Stimulated activated CD8-positive, alpha-beta memory T cell treated with anti-CD3 and anti-CD28 coated beads, Interleukin-2, amount 100 ng/mL, for 48 hours (primary cell): ENCODE data around the gene PFKP.

Experiments used
- DNase-seq, 2 donors: peaks; one replicate each; pipeline ENCODE4 v3.0.0-alpha.2; 2020; ENCODE audit warnings: low read depth in 2 of 2

Gene PFKP

DNA sequence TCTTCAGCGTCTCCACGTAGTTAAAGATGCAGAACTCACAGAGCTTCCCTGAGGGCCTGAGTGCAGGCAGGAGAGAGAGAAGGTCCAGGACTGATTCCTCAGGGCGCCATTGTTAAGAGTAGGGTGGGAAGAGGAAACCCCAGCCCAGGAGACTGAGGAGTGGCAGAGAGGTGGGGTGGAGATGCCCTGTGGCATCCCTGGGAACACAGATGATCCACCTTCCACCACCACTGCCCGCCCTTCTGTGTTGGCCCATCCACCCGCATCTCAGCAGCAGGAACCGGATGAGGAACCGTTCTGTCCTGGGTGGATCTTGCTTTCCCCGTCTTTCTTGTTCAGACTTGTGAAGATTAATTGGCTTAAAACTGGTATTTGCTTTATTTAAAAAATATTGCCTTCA, 48.3 kb downstream of the PFKP start:
- DNase-seq = no peak

- no peak for DNase-seq
Observed at GRCh38 chr10:3116508-3117100, 49.3 kb downstream of the PFKP start.

DNA sequence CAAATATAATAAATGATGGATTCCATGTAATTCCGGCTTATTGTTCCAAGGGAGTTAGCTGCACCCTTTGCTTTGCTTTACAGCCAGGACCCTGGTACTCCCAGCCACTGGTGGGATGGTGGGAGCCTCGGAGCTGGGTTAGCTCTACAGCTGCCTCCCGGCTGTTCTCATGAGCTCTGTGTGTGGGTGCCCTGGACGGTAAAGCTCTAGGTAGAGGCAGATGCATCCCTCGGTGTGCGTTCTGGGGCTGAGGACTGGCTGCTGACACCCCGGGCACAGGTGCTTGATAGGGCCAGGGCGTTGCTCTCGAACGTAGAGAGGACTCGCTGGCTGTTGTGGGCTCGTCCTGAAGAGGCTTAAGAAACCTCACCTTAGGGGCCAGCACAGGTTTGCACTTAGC, 50.1 kb downstream of the PFKP start:
- DNase-seq = no peak

DNA sequence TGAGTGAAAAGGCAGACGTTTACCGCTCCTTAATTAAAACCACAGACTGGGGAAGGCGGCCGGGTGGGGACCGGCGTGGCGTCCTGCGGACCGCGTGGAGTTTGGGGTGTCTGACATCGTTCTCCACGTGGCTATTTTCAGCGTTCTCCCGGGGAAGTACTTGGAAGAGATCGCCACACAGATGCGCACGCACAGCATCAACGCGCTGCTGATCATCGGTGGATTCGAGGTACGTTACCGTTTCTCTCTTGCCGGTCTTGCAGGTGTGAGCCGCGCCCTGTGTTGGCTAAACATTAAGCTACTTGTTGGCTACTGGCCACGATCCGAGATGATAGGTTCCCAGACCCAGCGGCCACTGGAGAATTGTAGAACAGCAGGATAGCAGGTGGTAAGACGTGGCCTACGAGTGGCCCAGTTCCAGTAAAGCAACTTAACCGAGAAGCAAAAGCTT, 51.3 kb downstream of the PFKP start:
- DNase-seq = no peak

DNA sequence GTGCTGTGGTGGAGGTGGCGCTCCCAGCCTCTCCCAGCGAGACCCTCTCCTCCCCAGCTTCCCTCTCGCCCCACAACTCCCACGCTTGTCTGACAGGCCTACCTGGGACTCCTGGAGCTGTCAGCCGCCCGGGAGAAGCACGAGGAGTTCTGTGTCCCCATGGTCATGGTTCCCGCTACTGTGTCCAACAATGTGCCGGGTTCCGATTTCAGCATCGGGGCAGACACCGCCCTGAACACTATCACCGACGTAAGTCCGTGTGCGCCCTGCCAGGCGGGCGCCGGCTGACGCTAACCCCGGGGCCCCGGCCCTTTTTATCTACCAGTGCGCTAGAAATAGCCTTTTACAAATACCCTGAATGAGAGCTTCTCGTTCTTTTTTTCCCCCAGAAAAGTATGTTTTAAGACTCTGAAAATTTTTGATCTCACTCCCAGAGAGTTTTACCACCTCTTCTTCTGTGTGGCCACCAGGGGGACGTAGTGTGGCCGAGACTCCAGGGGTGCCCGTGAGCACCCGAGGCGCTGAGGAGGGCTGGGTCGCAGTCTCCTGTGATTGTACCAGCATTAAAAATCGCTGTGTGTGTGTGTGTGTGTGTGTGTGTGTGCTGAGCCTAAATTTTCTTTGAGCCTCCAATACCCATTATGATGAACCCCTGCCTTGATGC, 52.6 kb downstream of the PFKP start:
- no peak for DNase-seq

GRCh38 chr10:3122034-3122433, 54.7 kb downstream of the PFKP start:
- DNase-seq = no peak

DNA sequence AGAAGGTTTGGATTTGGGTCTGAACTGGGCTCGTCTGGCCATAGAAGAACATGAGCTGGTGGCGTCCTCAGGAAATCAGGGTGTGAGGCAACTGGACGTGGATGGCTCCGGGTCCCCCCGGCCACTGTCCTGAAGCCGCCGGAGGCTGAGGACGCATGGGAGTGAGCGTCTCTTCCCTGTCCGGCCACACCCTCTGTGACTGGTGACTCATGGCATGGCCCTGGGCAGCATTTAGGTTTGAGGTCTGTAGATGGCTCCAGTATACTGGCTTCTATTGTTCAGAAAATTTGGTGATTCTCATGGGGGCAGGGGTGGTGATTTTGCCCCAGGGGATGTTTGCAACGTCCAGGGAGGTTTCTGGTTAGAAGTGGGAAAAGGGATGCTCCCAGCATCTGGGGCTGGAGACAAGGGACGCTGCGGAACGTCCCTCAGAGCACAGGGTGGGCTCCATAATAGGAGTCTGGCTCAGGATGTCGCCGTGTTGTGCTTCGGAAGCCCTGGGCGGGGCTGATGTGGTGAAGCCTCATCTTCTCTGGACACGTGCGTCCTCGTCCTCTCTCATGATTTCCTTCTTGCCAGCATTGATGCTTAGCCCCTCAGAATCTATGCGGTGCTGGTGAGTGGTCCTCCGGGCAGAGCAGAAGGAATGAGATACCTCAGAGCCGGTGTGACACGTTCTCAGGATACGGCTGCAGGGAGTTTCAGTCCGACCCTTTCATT, 55.3 kb downstream of the PFKP start:
- no peak for DNase-seq

DNA sequence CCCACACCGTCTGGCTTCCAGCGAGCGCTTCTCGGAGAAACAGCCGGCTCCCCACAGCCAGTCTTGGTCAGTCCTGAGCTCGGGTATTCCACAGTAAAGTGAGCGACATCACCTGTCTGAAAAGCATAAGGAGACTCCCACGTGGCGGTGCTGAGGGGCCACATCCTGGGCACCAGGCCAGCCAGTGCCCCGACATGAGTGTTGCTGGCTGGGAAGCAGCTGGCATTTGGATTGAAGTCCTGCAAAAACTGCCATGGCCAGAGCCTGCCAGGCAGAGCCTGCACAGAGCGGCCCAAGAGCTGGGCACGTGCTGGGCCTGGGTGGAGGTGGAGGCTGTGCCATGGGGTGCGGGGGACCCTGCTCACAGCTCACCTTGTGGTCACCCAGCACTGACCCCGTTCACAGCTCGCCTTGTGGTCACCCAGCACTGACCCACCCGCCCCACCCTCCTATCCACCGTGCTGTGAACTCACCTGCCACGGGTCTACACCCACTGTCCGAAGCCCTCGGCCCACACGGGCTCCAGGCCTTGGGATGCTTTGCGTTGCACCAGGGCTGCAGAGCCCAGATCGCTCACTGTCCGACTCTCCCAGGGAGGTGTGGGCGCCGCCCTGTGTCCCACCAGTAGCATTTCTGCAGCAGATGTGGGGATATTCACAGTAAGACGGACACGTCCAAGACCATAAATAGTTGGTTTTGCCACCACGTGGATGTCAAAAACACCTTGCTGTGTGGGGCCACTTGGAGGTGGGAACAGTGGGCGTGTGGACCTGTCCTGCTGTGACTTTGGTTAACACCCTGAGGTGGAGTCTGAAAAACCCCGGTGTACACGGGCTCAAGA, 56.4 kb downstream of the PFKP start:
- no peak for DNase-seq

DNA sequence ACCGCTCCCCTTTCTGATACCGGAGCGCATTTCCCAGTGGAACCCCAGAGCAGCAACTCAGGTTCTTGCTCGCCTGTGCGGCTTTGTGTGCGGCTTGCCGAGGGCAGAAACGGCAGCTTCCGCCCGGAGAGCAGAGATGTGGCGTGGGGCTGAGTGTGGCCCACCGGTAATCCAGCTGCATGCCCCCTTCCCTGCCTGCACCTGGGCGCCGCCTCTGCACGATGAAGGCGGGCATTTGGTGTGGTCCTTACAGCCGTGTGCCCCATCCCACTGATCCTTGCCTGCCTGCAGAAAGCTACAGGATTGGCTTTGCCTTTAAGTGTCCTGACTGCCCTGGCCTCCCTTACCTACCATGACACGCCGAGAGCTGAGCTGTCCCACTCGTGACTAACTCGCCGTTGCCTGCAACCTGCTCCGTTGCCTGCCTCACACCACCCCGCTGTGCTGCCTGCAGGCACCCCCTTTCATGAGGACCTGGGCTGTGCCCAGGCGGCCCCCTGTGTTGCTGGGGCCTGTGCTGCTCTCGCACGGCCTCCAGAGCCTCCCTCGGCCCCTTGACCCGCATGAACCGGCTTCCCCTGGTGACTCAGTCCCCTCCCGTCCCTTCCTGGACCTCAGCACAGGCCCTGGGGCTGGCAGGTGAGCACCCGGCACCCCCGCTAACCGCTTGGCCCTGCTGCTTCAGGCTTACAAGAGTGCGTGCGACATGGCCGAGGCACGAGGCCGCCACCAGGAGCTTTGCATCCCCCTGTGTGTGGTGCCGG, 57.2 kb downstream of the PFKP start:
- no peak for DNase-seq

GRCh38 chr10:3125527-3126170, 58.3 kb downstream of the PFKP start:
- no peak for DNase-seq

DNA sequence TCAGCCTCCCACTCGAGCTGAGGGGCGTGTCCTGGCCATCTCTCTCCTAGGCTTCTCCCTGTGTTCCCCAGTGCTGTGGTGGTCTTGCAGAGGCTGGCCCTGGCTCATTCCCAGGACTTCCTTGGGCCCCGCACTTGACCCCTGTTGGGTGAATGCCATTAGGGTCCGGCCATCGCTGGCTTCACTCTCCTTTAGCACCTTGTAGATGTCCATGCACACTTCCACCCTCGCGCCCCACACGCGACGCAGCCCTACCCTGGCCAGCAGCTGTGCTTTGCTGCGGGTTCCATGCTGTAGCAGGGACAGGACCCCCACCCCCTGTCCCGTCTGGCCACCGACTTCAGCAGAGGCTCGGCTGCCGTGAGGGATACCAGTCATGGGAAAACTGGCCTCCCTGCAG, 58.9 kb downstream of the PFKP start:
- DNase-seq = no peak

GRCh38 chr10:3126741-3127346, 59.5 kb downstream of the PFKP start:
- no peak for DNase-seq

GRCh38 chr10:3127921-3128320, 60.6 kb downstream of the PFKP start:
- DNase-seq = no peak

- no peak for DNase-seq
Observed at GRCh38 chr10:3128379-3129130, 61.2 kb downstream of the PFKP start.

- no peak for DNase-seq
Observed at GRCh38 chr10:3129581-3130340, 62.4 kb downstream of the PFKP start.

- DNase-seq = no peak
Observed at GRCh38 chr10:3131098-3131497, 63.8 kb downstream of the PFKP start.

GRCh38 chr10:3132036-3133025, 65.0 kb downstream of the PFKP start:
- no peak for DNase-seq

- no peak for DNase-seq
Observed at GRCh38 chr10:3133948-3134347, 66.6 kb downstream of the PFKP start.
